K562 (cell line): ENCODE data around the gene OR1S1. TPM values are rescaled to one million over a fixed set of nuclear protein-coding genes. Genes with fewer than 3 reads are reported as not detected.

ENCODE experiments used
- ATAC-seq: fragments of 200-7000 bp; cut with Tn5 transposase; 3 replicates; pipeline ENCODE4 v1.9.1; 2020; ENCODE audit warnings: moderate library complexity
- BruUV-seq: library from RNA; stranded (reverse); fragments of 400-500 nt; replicated peaks from 2 replicates; lab custom pipeline; 2021; lab: Mats Ljungman, UMichigan
- CTCF ChIA-PET: fragments of 300-600 bp; formaldehyde crosslinking; extraction: SDS; loops from one replicate; lab custom pipeline; 2021; ENCODE audit warnings: low intra/inter-chr PET ratio; lab: Yijun Ruan, JAX
- POLR2A ChIA-PET: fragments of 300-600, 350-650 bp; sonication (Branson Sonifier 250); formaldehyde crosslinking; extraction: SDS; loops from one replicate; lab custom pipeline; 2021; ENCODE audit warnings: antibody characterized with exemption, inconsistent platforms; lab: Yijun Ruan, JAX
- DNase-seq, 4 experiments: peaks; one replicate each; pipeline versions ENCODE4 v3.0.0 to v3.0.0-alpha.2; 2011 to 2018; ENCODE audit warnings: low spot score in 3 of 4, mixed read lengths in 3 of 4; ENCODE audit errors: extremely low read depth in 1 of 4
- FAIRE-seq: peaks from 2 replicates; lab custom pipeline; 2011; peaks lifted over from hg19 to GRCh38; lab: Jason Lieb, UNC
- H2AFZ ChIP-seq: 2 replicates; pipeline ENCODE4 v1.6.0; 2011; ENCODE audit warnings: low read depth, low read length, control low read depth, inconsistent platforms
- H3K27ac ChIP-seq: fragments of 200-600 bp; 3 replicates; pipeline ENCODE4 v1.8.0; 2011; ENCODE audit warnings: low read depth, mild to moderate bottlenecking, control low read depth, inconsistent platforms, low read length, moderate library complexity, mixed read lengths; ENCODE audit errors: extremely low read depth
- H3K27me3 ChIP-seq, 2 experiments: fragments of 300-600 bp in 1 of 2; 2 replicates in 1 of 2; 3 replicates in 1 of 2; pipeline versions ENCODE4 v1.6.0 to v1.8.0; 2011; ENCODE audit warnings: inconsistent platforms in 2 of 2, low read length in 2 of 2, mild to moderate bottlenecking in 1 of 2, mixed read lengths in 1 of 2, moderate library complexity in 1 of 2; ENCODE audit not compliant: control insufficient read depth in 2 of 2, insufficient read depth in 2 of 2
- H3K36me3 ChIP-seq: fragments of 300-600 bp; 3 replicates; pipeline ENCODE4 v1.8.0; 2011; ENCODE audit warnings: mild to moderate bottlenecking, low read length, inconsistent platforms; ENCODE audit not compliant: control insufficient read depth, insufficient read depth
- H3K4me1 ChIP-seq, 2 experiments: fragments of 200-600 bp in 1 of 2; replicated peaks in 1 of 2; 2 replicates in 1 of 2; 3 replicates in 1 of 2; pipeline versions ENCODE4 v1.5.1 to v1.8.0; 2011; ENCODE audit warnings: inconsistent platforms in 2 of 2, low read length in 2 of 2, mild to moderate bottlenecking in 1 of 2, mixed read lengths in 1 of 2, moderate library complexity in 1 of 2; ENCODE audit not compliant: control insufficient read depth in 2 of 2, insufficient read depth in 2 of 2
- H3K4me2 ChIP-seq: 2 replicates; pipeline ENCODE4 v1.6.1; 2011; ENCODE audit warnings: low read length, control low read depth, inconsistent platforms, mixed read lengths; ENCODE audit not compliant: insufficient read depth
- H3K4me3 ChIP-seq: fragments of 200-600 bp; sonication (generic), shearing (Covaris generic); 2 replicates; pipeline ENCODE4 v1.5.1; 2016; ENCODE audit warnings: control low read depth, inconsistent platforms
- H3K79me2 ChIP-seq: fragments of 200-600 bp; 3 replicates; pipeline ENCODE4 v1.8.0; 2011; ENCODE audit warnings: low read length, inconsistent platforms; ENCODE audit not compliant: control insufficient read depth, insufficient read depth
- H3K9ac ChIP-seq, 2 experiments: 2 replicates each; pipeline versions ENCODE4 v1.6.0 to v1.6.1; 2011; ENCODE audit warnings: low read depth in 2 of 2, low read length in 2 of 2, control low read depth in 1 of 2, inconsistent platforms in 1 of 2, mild to moderate bottlenecking in 1 of 2, mixed read lengths in 1 of 2; ENCODE audit not compliant: insufficient read depth in 1 of 2
- H3K9me1 ChIP-seq: one replicate; pipeline ENCODE4 v1.6.0; 2011; ENCODE audit warnings: inconsistent platforms, mild to moderate bottlenecking, low read length, moderate library complexity; ENCODE audit not compliant: control insufficient read depth, insufficient read depth
- H3K9me3 ChIP-seq: replicated peaks from 2 replicates; pipeline ENCODE4 v1.5.1; 2011; ENCODE audit warnings: low read depth, low read length, inconsistent platforms; ENCODE audit not compliant: control insufficient read depth, insufficient read depth
- H4K20me1 ChIP-seq: replicated peaks from 2 replicates; pipeline ENCODE4 v1.6.1; 2011; ENCODE audit warnings: low read length, inconsistent platforms, mixed read lengths; ENCODE audit not compliant: control insufficient read depth, insufficient read depth
- ETS2 ChIP-seq: IDR thresholded peaks from 2 replicates; pipeline ENCODE4 v1.6.1; 2016; ENCODE audit warnings: borderline replicate concordance, missing genetic modification characterization, mild to moderate bottlenecking, moderate library complexity, missing compliant biosample characterization; ENCODE audit not compliant: poor library complexity, severe bottlenecking
- FOXA3 ChIP-seq, 2 experiments: fragments of 450-650 bp in 1 of 2; sonication (generic) in 1 of 2; formaldehyde crosslinking; IDR thresholded peaks in 1 of 2; conservative IDR thresholded peaks in 1 of 2; 2 replicates each; pipeline versions ENCODE4 v1.4.0 to v1.8.0; 2020 to 2022; ENCODE audit warnings: mild to moderate bottlenecking in 2 of 2, missing genetic modification reagents in 1 of 2
- HDAC8 ChIP-seq: fragments of 450-650 bp; IDR thresholded peaks from 2 replicates; pipeline ENCODE4 v1.6.1; 2016; ENCODE audit warnings: mild to moderate bottlenecking, missing genetic modification characterization, moderate library complexity, missing compliant biosample characterization
- IFI16 ChIP-seq: fragments of 250-450 bp; sonication (Bioruptor Pico); IDR thresholded peaks from 2 replicates; pipeline ENCODE4 v2.1.2; 2022; ENCODE audit warnings: mild to moderate bottlenecking, inconsistent platforms
- LEF1 ChIP-seq: fragments of 450-650 bp; IDR thresholded peaks from 2 replicates; pipeline ENCODE4 v1.6.1; 2016; ENCODE audit warnings: mild to moderate bottlenecking
- MAFG ChIP-seq: fragments of 450-650 bp; conservative IDR thresholded peaks from 2 replicates; pipeline ENCODE4 v1.6.1; 2016; ENCODE audit warnings: missing genetic modification characterization, missing compliant biosample characterization
- NR2C1 ChIP-seq, 2 experiments: fragments of 450-650 bp; IDR thresholded peaks; 2 replicates each; pipeline ENCODE4 v1.6.1; 2017; ENCODE audit warnings: mild to moderate bottlenecking in 2 of 2, antibody characterized with exemption in 1 of 2, inconsistent platforms in 1 of 2, missing compliant biosample characterization in 1 of 2, missing genetic modification characterization in 1 of 2
- NUFIP1 ChIP-seq: fragments of 450-650 bp; IDR thresholded peaks from 2 replicates; pipeline ENCODE4 v1.6.1; 2018; ENCODE audit not compliant: partially characterized antibody
- PHF8 ChIP-seq: fragments of 200-600 bp; sonication (generic); IDR thresholded peaks from 2 replicates; pipeline ENCODE4 v1.6.1; 2012; ENCODE audit warnings: mixed run types, mild to moderate bottlenecking, inconsistent platforms, low read length, moderate library complexity, borderline replicate concordance
- RBFOX2 ChIP-seq: fragments of 200-400 bp; formaldehyde crosslinking; IDR thresholded peaks from 2 replicates; pipeline ENCODE4 v1.6.1; 2017; ENCODE audit warnings: low read depth, mild to moderate bottlenecking, low read length, moderate library complexity
- ZFP1 ChIP-seq: fragments of 450-650 bp; formaldehyde crosslinking; IDR thresholded peaks from 2 replicates; pipeline ENCODE4 v1.4.0; 2020; ENCODE audit warnings: mild to moderate bottlenecking, mixed read lengths
- ZNF274 ChIP-seq: IDR thresholded peaks from 2 replicates; pipeline ENCODE4 v1.6.1; 2011; ENCODE audit warnings: low read depth, mild to moderate bottlenecking, low read length, moderate library complexity, borderline replicate concordance
- ZNF589 ChIP-seq: fragments of 200-800 bp; sonication (Bioruptor generic); IDR thresholded peaks from 2 replicates; pipeline ENCODE4 v1.6.1; 2016; ENCODE audit warnings: low read depth, missing genetic modification characterization, missing compliant biosample characterization
- ZNF764 ChIP-seq: fragments of 250-450 bp; sonication (Bioruptor Pico); IDR thresholded peaks from 2 replicates; pipeline ENCODE4 v1.4.0; 2020; ENCODE audit warnings: low read depth, mild to moderate bottlenecking, moderate library complexity
- WGBS: fragments of 100-300 bp; shearing (Covaris generic); methylation state at CpG from one replicate; pipeline ENCODE4 v1.1.6; 2016; ENCODE audit warnings: low coverage, mixed read lengths; ENCODE audit not compliant: insufficient coverage; ENCODE audit errors: missing lambda C conversion rate; 5-methylcytosine and 5-hydroxymethylcytosine counted together
- in situ Hi-C: fragments of 300-500 bp; cut with MboI; formaldehyde crosslinking; loops from 4 replicates; pipeline ENCODE4 v1.15.0; 2018; ENCODE audit warnings: inconsistent platforms, mixed read lengths
- intact Hi-C: fragments of 100-400 bp; cut with micrococcal nuclease; formaldehyde crosslinking; loops from 2 replicates; pipeline ENCODE4 v1.14.2; 2022
- polyA plus RNA-seq, 8 experiments: library from polyadenylated mRNA; depleted of rRNA in 4 of 8; stranded (reverse) in 5 of 8; unstranded in 3 of 8; fragments of >200 nt; fragmentation: Nextera tagmentation in 2 of 8; fragmentation: Illumina TruSeq in 1 of 8; extraction: Ambion mirVana in 2 of 8; extraction: Trizol in 1 of 8; gene quantifications; 2 replicates each; pipeline versions ENCODE4 v1.2.1 to v1.2.3, GENCODE V29; 2011 to 2014; ENCODE audit warnings: inconsistent platforms in 1 of 8, missing spikeins in 1 of 8
- total RNA-seq, 7 experiments: library from RNA; depleted of rRNA in 6 of 7; stranded (reverse); fragments of >200 nt in 6 of 7; fragmentation: Illumina TruSeq in 2 of 7; extraction: Trizol in 2 of 7; gene quantifications; 2 replicates each; pipeline versions ENCODE4 v1.2.1 to v1.2.3, GENCODE V29; 2011 to 2021; ENCODE audit warnings: low replicate concordance in 1 of 7
- TF ChIP-seq, protein P1 (sequence below): fragments of 450-650 bp; IDR thresholded peaks from 2 replicates; pipeline ENCODE4 v1.6.1; 2017; ENCODE audit warnings: antibody characterized with exemption
- TF ChIP-seq, protein P2 (sequence below): fragments of 450-650 bp; formaldehyde crosslinking; conservative IDR thresholded peaks from 2 replicates; pipeline ENCODE4 v1.4.0; 2022; ENCODE audit warnings: mild to moderate bottlenecking, missing genetic modification characterization
- TF ChIP-seq, protein P3 (sequence below): fragments of 450-650 bp; conservative IDR thresholded peaks from 2 replicates; pipeline ENCODE4 v1.6.1; 2016; ENCODE audit warnings: missing genetic modification characterization, low read depth, mild to moderate bottlenecking, missing compliant biosample characterization, moderate library complexity

The OR1S1 gene
- total and polyA plus RNA-seq, 9 of the 15 experiments (the other 6 are each of a cell fraction or from before 2014, with no cell fraction given), result not detected

DNA sequence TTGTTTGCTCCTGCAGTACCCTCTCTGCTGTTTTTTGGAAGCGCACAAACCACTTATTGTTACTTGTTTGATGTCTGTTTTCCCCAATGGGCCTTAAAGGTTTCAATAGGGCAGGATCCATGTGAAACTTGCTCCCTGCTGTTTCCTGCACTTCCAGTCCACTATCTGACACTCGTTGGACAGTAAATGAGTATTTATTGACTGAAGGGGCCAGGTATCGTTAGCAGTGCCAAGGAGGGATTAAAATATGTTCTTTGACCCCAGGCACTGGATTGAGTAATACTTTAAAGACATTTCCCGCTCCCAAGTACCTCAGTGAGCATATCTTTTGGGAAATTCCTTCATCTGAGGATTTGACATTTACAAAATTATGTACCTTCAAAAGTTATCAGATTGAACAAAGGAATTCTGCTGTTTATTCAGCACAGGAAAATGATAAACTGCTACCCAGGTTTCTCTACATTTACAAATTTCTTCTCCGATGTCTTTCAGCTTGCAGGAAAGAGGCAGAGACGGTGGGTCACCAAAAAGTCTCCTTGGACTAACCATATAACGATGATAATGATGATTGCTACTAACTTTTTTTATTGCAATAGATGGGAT lies 46.9 kb upstream of the OR1S1 start:
- H4K20me1 ChIP-seq, result no peaks in the 10 kb centered on the region
- intact Hi-C loops, result no loop called here
- H3K9ac ChIP-seq, result no peak overlapping the region
- FAIRE-seq (no peak), ATAC-seq (no peak), DNase-seq (no peak)
- H3K4me1 ChIP-seq, result no peaks in the 10 kb centered on the region
- H3K9me3 ChIP-seq, result no peaks in the 10 kb centered on the region
- no peaks in the 10 kb centered on the region for H3K36me3 ChIP-seq
- no peak overlapping the region for H3K4me2 ChIP-seq
- POLR2A ChIA-PET, result no interaction called here
- TF ChIP-seq ETS2 (no peak), LEF1 (no peak), ZNF274 (no peak), ZFP1 (no peak), FOXA3 (CRISPR knock-in tag; conservative IDR thresholded peaks at IDR 0.05 in 1 of 2, IDR thresholded peaks at IDR 0.05 in 1 of 2) (no peak), HDAC8 (tag) (no peak), MAFG (tag) (no peak), ZNF764 (CRISPR knock-in tag) (no peak), IFI16 (CRISPR knock-in tag) (no peak), RBFOX2 (no peak), PHF8 (no peak), NUFIP1 (no peak), ZNF589 (no peak), NR2C1 (IDR thresholded peaks at IDR 0.05) (no peak), NR2C1 (tag; IDR thresholded peaks at IDR 0.05) (no peak)
- TF ChIP-seq, protein P1, sequence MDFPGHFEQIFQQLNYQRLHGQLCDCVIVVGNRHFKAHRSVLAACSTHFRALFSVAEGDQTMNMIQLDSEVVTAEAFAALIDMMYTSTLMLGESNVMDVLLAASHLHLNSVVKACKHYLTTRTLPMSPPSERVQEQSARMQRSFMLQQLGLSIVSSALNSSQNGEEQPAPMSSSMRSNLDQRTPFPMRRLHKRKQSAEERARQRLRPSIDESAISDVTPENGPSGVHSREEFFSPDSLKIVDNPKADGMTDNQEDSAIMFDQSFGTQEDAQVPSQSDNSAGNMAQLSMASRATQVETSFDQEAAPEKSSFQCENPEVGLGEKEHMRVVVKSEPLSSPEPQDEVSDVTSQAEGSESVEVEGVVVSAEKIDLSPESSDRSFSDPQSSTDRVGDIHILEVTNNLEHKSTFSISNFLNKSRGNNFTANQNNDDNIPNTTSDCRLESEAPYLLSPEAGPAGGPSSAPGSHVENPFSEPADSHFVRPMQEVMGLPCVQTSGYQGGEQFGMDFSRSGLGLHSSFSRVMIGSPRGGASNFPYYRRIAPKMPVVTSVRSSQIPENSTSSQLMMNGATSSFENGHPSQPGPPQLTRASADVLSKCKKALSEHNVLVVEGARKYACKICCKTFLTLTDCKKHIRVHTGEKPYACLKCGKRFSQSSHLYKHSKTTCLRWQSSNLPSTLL, result no peak
- TF ChIP-seq, protein P2, sequence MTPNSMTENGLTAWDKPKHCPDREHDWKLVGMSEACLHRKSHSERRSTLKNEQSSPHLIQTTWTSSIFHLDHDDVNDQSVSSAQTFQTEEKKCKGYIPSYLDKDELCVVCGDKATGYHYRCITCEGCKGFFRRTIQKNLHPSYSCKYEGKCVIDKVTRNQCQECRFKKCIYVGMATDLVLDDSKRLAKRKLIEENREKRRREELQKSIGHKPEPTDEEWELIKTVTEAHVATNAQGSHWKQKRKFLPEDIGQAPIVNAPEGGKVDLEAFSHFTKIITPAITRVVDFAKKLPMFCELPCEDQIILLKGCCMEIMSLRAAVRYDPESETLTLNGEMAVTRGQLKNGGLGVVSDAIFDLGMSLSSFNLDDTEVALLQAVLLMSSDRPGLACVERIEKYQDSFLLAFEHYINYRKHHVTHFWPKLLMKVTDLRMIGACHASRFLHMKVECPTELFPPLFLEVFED (CRISPR knock-in tag), result no peak
- TF ChIP-seq, protein P3, sequence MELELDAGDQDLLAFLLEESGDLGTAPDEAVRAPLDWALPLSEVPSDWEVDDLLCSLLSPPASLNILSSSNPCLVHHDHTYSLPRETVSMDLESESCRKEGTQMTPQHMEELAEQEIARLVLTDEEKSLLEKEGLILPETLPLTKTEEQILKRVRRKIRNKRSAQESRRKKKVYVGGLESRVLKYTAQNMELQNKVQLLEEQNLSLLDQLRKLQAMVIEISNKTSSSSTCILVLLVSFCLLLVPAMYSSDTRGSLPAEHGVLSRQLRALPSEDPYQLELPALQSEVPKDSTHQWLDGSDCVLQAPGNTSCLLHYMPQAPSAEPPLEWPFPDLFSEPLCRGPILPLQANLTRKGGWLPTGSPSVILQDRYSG (tag), result no peak
- CTCF ChIA-PET, result no interaction called here
- under 1% methylated on average over 7 of the region's 7 CpGs for WGBS
- no peak overlapping the region for H2AFZ ChIP-seq
- no peaks in the 10 kb centered on the region for H3K9me1 ChIP-seq
- in situ Hi-C loops, result no loop called here
- H3K27ac ChIP-seq, result no peak overlapping the region
- no peaks in the 10 kb centered on the region for H3K27me3 ChIP-seq
- no peak overlapping the region for H3K4me3 ChIP-seq
- no TSS peak for BruUV-seq
- H3K79me2 ChIP-seq, result no peaks in the 10 kb centered on the region
